Chondrocyte (in vitro differentiated cells): ENCODE measurements around the gene RPLP1. TPM values are rescaled to one million over a fixed set of nuclear protein-coding genes. Genes with fewer than 3 reads are reported as not detected.

Experiments used
- DNase-seq: peaks from one replicate; pipeline ENCODE4 v3.0.0; 2021; ENCODE audit warnings: mixed read lengths, low spot score
- H3K27ac Mint-ChIP-seq: one replicate; pipeline ENCODE4 v1.8.0; 2021; ENCODE audit warnings: mild to moderate bottlenecking, moderate library complexity, mixed read lengths; ENCODE audit not compliant: unreplicated experiment
- H3K27me3 Mint-ChIP-seq: 2 replicates; pipeline ENCODE4 v1.8.0; 2021; ENCODE audit warnings: low read depth, mixed read lengths
- H3K36me3 Mint-ChIP-seq: 2 replicates; pipeline ENCODE4 v1.8.0; 2021; ENCODE audit warnings: low read depth, mixed read lengths
- H3K4me1 Mint-ChIP-seq: 2 replicates; pipeline ENCODE4 v1.8.0; 2021; ENCODE audit warnings: low read depth, mild to moderate bottlenecking, mixed read lengths
- H3K4me3 Mint-ChIP-seq: one replicate; pipeline ENCODE4 v1.8.0; 2021; ENCODE audit warnings: mild to moderate bottlenecking, moderate library complexity, mixed read lengths; ENCODE audit not compliant: unreplicated experiment
- H3K9me3 Mint-ChIP-seq: 2 replicates; pipeline ENCODE4 v1.8.0; 2021; ENCODE audit warnings: low read depth, mixed read lengths
- CTCF ChIP-seq: fragments of 200-600 bp; sonication (generic); IDR thresholded peaks from 2 replicates; pipeline ENCODE4 v1.5.0; 2021; ENCODE audit warnings: antibody characterized with exemption, mild to moderate bottlenecking, moderate library complexity
- total RNA-seq: library from RNA; stranded (reverse); gene quantifications from 3 replicates; pipeline ENCODE4 v1.2.1, GENCODE V29; 2021

Gene RPLP1
- total RNA-seq, 1 donor from 2014 or later: 1,473 TPM

DNA sequence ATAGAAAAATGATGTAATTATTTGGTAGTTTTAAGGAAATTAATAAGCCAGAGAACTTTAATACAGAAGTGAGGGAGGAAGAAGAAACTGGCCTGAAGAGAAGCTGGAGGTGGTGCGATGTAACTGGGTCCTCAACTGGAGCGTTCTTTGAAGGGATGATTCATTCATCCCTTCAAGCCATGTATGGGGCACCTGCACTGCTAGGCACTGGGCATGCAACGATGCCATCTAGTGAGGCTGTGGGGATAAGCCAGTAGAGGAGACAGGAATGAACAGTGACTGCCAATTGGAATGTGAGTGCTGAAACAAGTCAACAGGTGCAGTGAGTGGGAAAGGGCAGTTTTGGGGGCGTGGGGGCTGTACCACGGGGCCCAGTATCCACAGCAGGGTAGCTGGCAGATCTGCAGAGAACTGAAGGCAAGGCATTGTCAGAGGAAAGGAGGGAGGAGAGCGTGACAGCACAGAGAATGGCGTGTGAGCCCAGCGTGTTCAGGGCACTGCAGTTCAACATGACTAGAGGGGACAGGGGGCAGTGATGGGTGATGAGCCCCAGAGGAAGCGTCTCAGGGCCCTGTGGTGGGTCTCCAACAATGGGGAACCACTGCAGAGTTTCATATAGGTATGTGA is 42.3 kb upstream of the RPLP1 start:
- no peak for DNase-seq
- peak; percentile 76 for TF ChIP-seq CTCF
- Mint-ChIP-seq H3K27me3 (no peaks in the 10 kb centered on the region), H3K4me1 (peaks cover 34% of the 10 kb centered on the region), H3K4me3 (no peak overlapping the region), H3K9me3 (no peaks in the 10 kb centered on the region), H3K27ac (no peak overlapping the region), H3K36me3 (no peaks in the 10 kb centered on the region)

DNA sequence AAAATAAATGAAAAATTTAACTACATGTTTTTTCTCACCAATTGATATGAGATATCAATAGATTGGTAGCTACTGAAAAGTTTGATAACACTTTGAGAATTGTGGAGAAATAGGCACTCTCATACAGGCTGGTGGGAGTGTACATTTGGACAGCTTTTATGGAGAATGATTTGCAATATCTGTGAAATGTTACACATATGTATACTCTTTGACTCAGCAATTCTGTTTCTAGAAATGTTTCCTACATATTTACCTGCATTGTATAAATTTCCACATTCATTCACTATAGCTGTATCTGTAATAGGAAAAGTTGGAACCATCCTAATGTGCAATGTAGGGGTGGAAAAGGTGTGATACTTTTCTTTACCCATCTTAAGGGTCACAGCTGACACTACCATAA is 40.3 kb upstream of the RPLP1 start:
- no peaks in the 10 kb centered on the region for H3K9me3 Mint-ChIP-seq
- H3K27me3 Mint-ChIP-seq: no peaks in the 10 kb centered on the region
- H3K4me3 Mint-ChIP-seq: no peak overlapping the region
- H3K36me3 Mint-ChIP-seq: no peaks in the 10 kb centered on the region
- DNase-seq: no peak
- no peak for TF ChIP-seq CTCF
- H3K4me1 Mint-ChIP-seq: peaks cover 45% of the 10 kb centered on the region
- H3K27ac Mint-ChIP-seq: no peak overlapping the region

DNA sequence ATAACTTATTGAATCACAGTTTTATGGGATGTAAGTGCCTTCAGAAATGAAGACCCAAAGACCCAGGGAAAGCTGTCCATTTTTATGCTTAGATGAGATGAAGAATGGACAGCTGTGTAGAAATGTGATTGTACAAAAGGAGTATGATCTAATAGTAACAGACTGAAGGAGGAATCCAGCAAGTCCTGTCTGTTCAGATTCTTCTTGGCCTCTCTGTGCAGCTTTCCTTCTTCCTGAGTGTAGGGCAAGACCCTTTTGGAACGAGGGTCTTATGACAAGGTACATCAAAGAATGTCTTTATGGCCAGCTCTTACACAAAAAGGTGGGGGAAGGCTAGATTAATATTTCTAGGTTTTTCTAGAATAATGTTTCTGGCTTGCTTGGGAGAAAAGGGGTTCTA is 39.9 kb upstream of the RPLP1 start:
- H3K9me3 Mint-ChIP-seq: no peaks in the 10 kb centered on the region
- peaks cover 48% of the 10 kb centered on the region for H3K4me1 Mint-ChIP-seq
- H3K27me3 Mint-ChIP-seq: no peaks in the 10 kb centered on the region
- peak overlapping the region; percentile 2 for H3K27ac Mint-ChIP-seq
- TF ChIP-seq CTCF: no peak
- no peaks in the 10 kb centered on the region for H3K36me3 Mint-ChIP-seq
- no peak for DNase-seq
- no peak overlapping the region for H3K4me3 Mint-ChIP-seq

- peaks cover under 1% of the 10 kb centered on the region for H3K36me3 Mint-ChIP-seq
- peak within 1 kb of the TSS; percentile 95 for H3K27ac Mint-ChIP-seq
- peak; percentile 96 for DNase-seq
- H3K4me3 Mint-ChIP-seq: peak within 1 kb of the TSS; percentile 82
- H3K27me3 Mint-ChIP-seq: no peaks in the 10 kb centered on the region
- TF ChIP-seq CTCF: peak; percentile 12
- H3K4me1 Mint-ChIP-seq: peaks cover 48% of the 10 kb centered on the region
- no peaks in the 10 kb centered on the region for H3K9me3 Mint-ChIP-seq
These were observed 38.6 kb upstream of the RPLP1 start, which contains the start of gene KIF23 for GRCh38 chr15:69413822-69414700. KIF23 (plus strand) TSS chr15:69414349; CDS start chr15:69414466, 117 bp downstream.

DNA sequence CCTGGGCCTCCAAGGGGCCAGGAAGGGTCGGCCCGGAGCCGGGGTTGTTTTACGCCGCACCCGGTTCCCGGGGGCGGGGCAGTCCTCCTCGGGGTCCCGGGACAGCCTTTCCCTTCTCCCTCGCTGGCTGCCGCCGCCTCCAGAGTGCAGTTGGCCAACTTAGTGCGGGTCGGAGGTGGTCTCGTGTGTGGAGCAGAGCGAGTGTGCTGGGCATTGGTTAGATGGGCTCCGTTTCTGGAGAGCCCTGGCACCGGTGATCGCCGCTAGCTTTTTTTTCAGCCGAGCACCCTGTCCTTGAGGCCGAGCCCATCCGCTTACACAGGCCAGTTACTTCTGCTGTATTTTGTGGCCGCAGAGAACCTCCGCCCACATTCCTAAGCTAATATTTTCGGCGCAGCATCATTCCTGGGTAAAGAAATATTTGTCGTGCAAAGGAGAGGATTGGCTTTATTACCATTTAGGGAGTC is 37.9 kb upstream of the RPLP1 start:
- Mint-ChIP-seq H3K36me3 (peaks cover 3% of the 10 kb centered on the region), H3K27me3 (no peaks in the 10 kb centered on the region), H3K27ac (peak overlapping the region; percentile 92), H3K4me1 (peaks cover 44% of the 10 kb centered on the region), H3K9me3 (no peaks in the 10 kb centered on the region), H3K4me3 (peak overlapping the region; percentile 82)
- DNase-seq: no peak
- TF ChIP-seq CTCF: no peak
